ENCODE measurements around the gene RPN2. TPM values are rescaled to one million over a fixed set of nuclear protein-coding genes. Genes with fewer than 3 reads are reported as not detected.
A peak's percentile ranks its signal among the peaks of the same experiment; 100 is the strongest.

The RPN2 gene
- total and polyA plus RNA-seq, 7 donors: 66.4 to 131 (median 94.9) TPM

DNA sequence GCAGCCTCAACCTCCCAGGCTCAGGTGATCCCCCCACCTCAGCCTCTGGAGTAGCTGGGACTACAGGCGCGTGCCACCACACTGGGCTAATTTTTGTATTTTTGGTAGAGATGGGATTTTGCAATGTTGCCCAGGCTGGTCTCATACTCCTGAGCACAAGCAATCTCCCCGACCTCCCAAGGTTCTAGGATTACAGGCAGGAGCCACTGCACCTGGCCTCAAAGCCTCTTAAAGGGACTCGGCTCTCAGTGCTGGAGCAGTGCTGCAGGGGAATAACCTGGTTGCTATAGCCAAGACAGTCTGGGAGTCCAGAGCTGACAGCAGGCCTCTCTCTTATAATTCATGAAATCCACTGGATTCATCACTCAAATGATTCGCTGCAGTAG is 65.4 kb downstream of the RPN2 start:
- intact Hi-C loops (cut with DNase I): loop anchor here in 1 of 2 donors (5.0 kb wide), 1 partner anchor 47 kb away; no protein-coding TSS in a partner anchor
- Histone ChIP-seq H3K4me3 (no peak overlapping the region), H3K27me3 (ENCODE audit: insufficient read depth in 3 of 3, low read length in 2 of 3) (no peaks in the 10 kb centered on the region), H3K4me1 (peaks cover 36% of the 10 kb centered on the region), H3K36me3 (ENCODE audit: insufficient read depth in 1 of 2, low read depth in 1 of 2) (peaks cover 5 to 38% of the 10 kb centered on the region in 2 donors), H3K27ac (peak overlapping the region; percentile 26), H3K9me3 (no peaks in the 10 kb centered on the region)
- 56 to 76% (median 59%) methylated on average over 5 of the region's 5 CpGs for WGBS, 3 donors
- TF ChIP-seq CTCF (IDR thresholded peaks at IDR 0.05): no peak
- no peak for DNase-seq
- ATAC-seq: peak; percentile 28 to 73 (median 46)

DNA sequence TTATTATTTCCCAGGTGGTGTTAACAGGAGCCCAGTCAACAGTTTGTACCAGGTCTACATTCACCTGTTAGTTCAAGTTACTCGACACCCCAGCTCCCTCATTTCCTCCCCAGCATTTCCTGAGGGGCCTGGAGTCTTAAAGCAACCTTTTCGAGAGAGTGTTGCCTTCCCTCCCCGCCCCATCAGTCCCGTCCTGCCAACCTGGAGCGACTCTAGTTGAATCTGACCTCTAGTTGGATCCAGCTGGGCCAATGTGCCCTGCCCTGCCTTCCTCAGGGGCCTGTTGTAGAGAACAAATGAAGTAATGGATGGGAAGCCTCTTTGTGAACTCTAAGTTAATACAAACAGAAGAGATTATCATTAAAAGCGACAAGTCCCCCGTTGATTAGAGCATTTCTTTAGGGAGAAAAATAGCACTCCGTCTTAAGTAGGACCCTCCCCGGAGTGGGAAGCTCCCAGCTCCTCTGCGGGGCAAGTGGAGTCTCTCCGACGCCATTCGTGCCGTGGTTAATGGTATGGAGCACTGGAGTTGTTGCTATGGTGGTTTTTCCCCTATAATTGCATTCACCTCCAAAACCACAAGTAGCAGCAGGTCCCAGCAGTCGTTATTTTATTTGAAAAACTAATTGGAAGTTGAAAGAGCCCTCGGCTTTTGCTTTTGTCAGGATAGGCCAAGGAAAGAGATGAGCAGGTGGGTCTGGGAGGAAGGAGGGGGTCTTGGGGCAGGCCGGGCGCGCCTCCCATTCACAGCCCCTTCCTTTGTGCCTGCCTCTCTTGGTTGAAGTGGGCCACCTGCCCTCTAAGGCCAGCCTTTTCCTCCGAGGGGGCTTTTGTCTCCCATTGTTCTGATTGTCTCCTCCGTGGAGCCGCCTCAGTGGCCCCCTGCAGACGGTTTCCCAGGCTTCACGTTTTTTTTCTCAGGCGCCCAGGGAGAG is 66.4 kb downstream of the RPN2 start:
- no peak for DNase-seq
- 77 to 86% (median 85%) methylated on average over 25 of the region's 25 CpGs for WGBS, 3 donors

GRCh38 chr20:37246736-37247135 is 67.6 kb downstream of the RPN2 start:
- peaks cover 2 to 16% of the 10 kb centered on the region in 2 donors for H3K36me3 ChIP-seq (ENCODE audit: insufficient read depth in 1 of 2, low read depth in 1 of 2)
- WGBS, 3 donors: 78 to 93% (median 81%) methylated on average over 5 of the region's 5 CpGs
- no peak for DNase-seq
- H3K27ac ChIP-seq: no peak overlapping the region
- H3K27me3 ChIP-seq (ENCODE audit: insufficient read depth in 3 of 3, low read length in 2 of 3): no peaks in the 10 kb centered on the region
- no peak overlapping the region for H3K4me3 ChIP-seq
- ATAC-seq: no peak
- peaks cover 15% of the 10 kb centered on the region for H3K4me1 ChIP-seq
- intact Hi-C loops (cut with DNase I): no loop called here
- no peaks in the 10 kb centered on the region for H3K9me3 ChIP-seq
- no peak for TF ChIP-seq CTCF (IDR thresholded peaks at IDR 0.05)

More for the DNA sequence above, 66.4 kb downstream of the RPN2 start:
- intact Hi-C loops (cut with DNase I): no loop called here
- H3K27ac ChIP-seq: no peak overlapping the region
- H3K27me3 ChIP-seq (ENCODE audit: insufficient read depth in 3 of 3, low read length in 2 of 3): no peaks in the 10 kb centered on the region
- H3K9me3 ChIP-seq: no peaks in the 10 kb centered on the region
- no peak overlapping the region for H3K4me3 ChIP-seq
- H3K36me3 ChIP-seq (ENCODE audit: insufficient read depth in 1 of 2, low read depth in 1 of 2): peaks cover 5 to 29% of the 10 kb centered on the region in 2 donors
- TF ChIP-seq CTCF (IDR thresholded peaks at IDR 0.05): no peak
- no peak for ATAC-seq
- H3K4me1 ChIP-seq: peaks cover 28% of the 10 kb centered on the region

- 78 to 93% (median 83%) methylated on average over 1 of the region's 1 CpG for WGBS, 3 donors
Measured at GRCh38 chr20:37247547-37247946, 68.4 kb downstream of the RPN2 start.

More at GRCh38 chr20:37247547-37247946, 68.4 kb downstream of the RPN2 start:
- no peak overlapping the region for H3K27ac ChIP-seq
- H3K36me3 ChIP-seq (ENCODE audit: insufficient read depth in 1 of 2, low read depth in 1 of 2): peaks cover 0 to 8% of the 10 kb centered on the region in 2 donors
- DNase-seq: no peak
- H3K4me1 ChIP-seq: peaks cover 15% of the 10 kb centered on the region
- ATAC-seq: no peak
- no peak for TF ChIP-seq CTCF (IDR thresholded peaks at IDR 0.05)
- intact Hi-C loops (cut with DNase I): no loop called here
- no peaks in the 10 kb centered on the region for H3K9me3 ChIP-seq
- H3K27me3 ChIP-seq (ENCODE audit: insufficient read depth in 3 of 3, low read length in 2 of 3): no peaks in the 10 kb centered on the region
- H3K4me3 ChIP-seq: no peak overlapping the region
